SK-MEL-5 (cell line): ENCODE data around the gene SON. TPM values are rescaled to one million over a fixed set of nuclear protein-coding genes. Genes with fewer than 3 reads are reported as not detected.
"Not testable (repeated sequence)": the region's sequence is repeated elsewhere in the genome, so short reads cannot be mapped to it uniquely, and the experiment has no call there.

Experiments
- DNase-seq: peaks from one replicate; pipeline ENCODE4 v3.0.0-alpha.2; 2016; ENCODE audit warnings: low read depth, low spot score
- in situ Hi-C: cut with HindIII; loops from 2 replicates; pipeline ENCODE4 v1.10.0; 2016; ENCODE audit warnings: low sequenced_read_pairs, high pct_unique_total_duplicates, low pct_unique_long_range_greater_than_20kb
- polyA plus RNA-seq, 2 experiments: library from polyadenylated mRNA; depleted of rRNA; stranded (reverse); fragments of >200 nt; gene quantifications; 2 replicates each; pipeline ENCODE4 v1.2.3, GENCODE V29; 2015
- total RNA-seq: library from RNA; depleted of rRNA; stranded (reverse); fragments of >200 nt; shearing (Covaris generic); gene quantifications from 2 replicates; pipeline ENCODE4 v1.2.3, GENCODE V29; 2014; rRNA removed

SON gene
- 94.1 and 133 TPM in 2 replicates for total RNA-seq
- polyA plus RNA-seq (2015; cell fraction: cytosol; rRNA removed), result 82.3 and 116 TPM in 2 replicates
- polyA plus RNA-seq (2015; cell fraction: nucleus; rRNA removed), result 449 and 481 TPM in 2 replicates

GRCh38 chr21:33542640-33543504 is at the start of gene SON:
SON (plus strand) TSS chr21:33543038; CDS start chr21:33543093, 55 bp downstream.
- peak; percentile 99 for DNase-seq
- in situ Hi-C loops, result no loop called here

- in situ Hi-C loops, result no loop called here
- DNase-seq, result no peak
Observed at GRCh38 chr21:33493756-33494155, 49.1 kb upstream of the SON start.

GRCh38 chr21:33495743-33496142 is 47.1 kb upstream of the SON start:
- DNase-seq, result no peak
- in situ Hi-C loops, result no loop called here

GRCh38 chr21:33496345-33496744 is 46.5 kb upstream of the SON start:
- in situ Hi-C loops, result no loop called here
- DNase-seq, result no peak

GRCh38 chr21:33505833-33506232 is 37.0 kb upstream of the SON start:
- in situ Hi-C loops, result no loop called here

GRCh38 chr21:33507003-33507402 is 35.8 kb upstream of the SON start:
- DNase-seq, in situ Hi-C loops: not testable (repeated sequence)

More at GRCh38 chr21:33505833-33506232, 37.0 kb upstream of the SON start:
- no peak for DNase-seq

- in situ Hi-C loops, result no loop called here
- DNase-seq, result no peak
Observed at GRCh38 chr21:33510826-33511225, 32.0 kb upstream of the SON start.

GRCh38 chr21:33511639-33512038 is 31.2 kb upstream of the SON start:
- no peak for DNase-seq
- in situ Hi-C loops, result no loop called here

GRCh38 chr21:33512481-33512880 is 30.4 kb upstream of the SON start:
- in situ Hi-C loops, result no loop called here
- no peak for DNase-seq

- no peak for DNase-seq
- in situ Hi-C loops, result no loop called here
Observed at GRCh38 chr21:33514229-33514628, 28.6 kb upstream of the SON start.

GRCh38 chr21:33518899-33519298 is 23.9 kb upstream of the SON start:
- in situ Hi-C loops, result no loop called here
- DNase-seq, result no peak

GRCh38 chr21:33522297-33522952 is 20.4 kb upstream of the SON start:
- in situ Hi-C loops, result no loop called here
- no peak for DNase-seq

- DNase-seq, result no peak
Observed at GRCh38 chr21:33522953-33523349, 19.9 kb upstream of the SON start.

GRCh38 chr21:33531007-33531406 is 11.8 kb upstream of the SON start:
- no peak for DNase-seq
- in situ Hi-C loops, result no loop called here

More at GRCh38 chr21:33522953-33523349, 19.9 kb upstream of the SON start:
- in situ Hi-C loops, result no loop called here

GRCh38 chr21:33537212-33537611 is 5.6 kb upstream of the SON start:
- in situ Hi-C loops, result no loop called here

GRCh38 chr21:33539616-33540015 is 3.2 kb upstream of the SON start:
- DNase-seq, result no peak
- in situ Hi-C loops, result no loop called here

More at GRCh38 chr21:33537212-33537611, 5.6 kb upstream of the SON start:
- no peak for DNase-seq

GRCh38 chr21:33540711-33541104 is 2.1 kb upstream of the SON start:
- DNase-seq, result no peak
- in situ Hi-C loops, result no loop called here

GRCh38 chr21:33541105-33541711 is 1.6 kb upstream of the SON start:
- DNase-seq, result peak; percentile 26
- in situ Hi-C loops, result no loop called here
